GM04503 (cell line): ENCODE data around the gene TMTC1.
"Not testable (repeated sequence)": the region's sequence is repeated elsewhere in the genome, so short reads cannot be mapped to it uniquely, and the experiment has no call there.

Experiments
- DNase-seq: peaks from one replicate; pipeline ENCODE4 v3.0.0-alpha.2; 2012; ENCODE audit warnings: low read depth

The TMTC1 gene

GRCh38 chr12:29572938-29573337 is 210.8 kb downstream of the TMTC1 start:
- DNase-seq: no peak

DNA sequence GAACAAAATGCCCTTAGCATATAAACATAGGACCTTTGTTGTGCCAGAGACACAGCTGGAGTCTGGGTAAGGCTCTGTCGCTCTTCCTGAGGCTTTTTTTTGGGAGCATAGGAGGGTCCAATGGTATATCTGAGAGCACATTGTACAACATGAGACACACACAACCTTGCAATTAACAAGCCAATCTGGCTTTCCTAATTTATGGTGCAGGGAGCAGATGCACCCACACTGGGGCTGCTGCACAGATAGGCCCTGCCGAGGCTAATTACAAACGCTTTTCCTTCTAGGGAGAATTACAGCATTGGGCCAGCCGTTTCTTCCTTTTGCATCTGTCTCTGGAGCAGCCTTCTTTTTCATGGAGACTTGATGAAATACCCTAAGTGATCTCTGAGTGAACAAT is 211.3 kb downstream of the TMTC1 start:
- DNase-seq: no peak

DNA sequence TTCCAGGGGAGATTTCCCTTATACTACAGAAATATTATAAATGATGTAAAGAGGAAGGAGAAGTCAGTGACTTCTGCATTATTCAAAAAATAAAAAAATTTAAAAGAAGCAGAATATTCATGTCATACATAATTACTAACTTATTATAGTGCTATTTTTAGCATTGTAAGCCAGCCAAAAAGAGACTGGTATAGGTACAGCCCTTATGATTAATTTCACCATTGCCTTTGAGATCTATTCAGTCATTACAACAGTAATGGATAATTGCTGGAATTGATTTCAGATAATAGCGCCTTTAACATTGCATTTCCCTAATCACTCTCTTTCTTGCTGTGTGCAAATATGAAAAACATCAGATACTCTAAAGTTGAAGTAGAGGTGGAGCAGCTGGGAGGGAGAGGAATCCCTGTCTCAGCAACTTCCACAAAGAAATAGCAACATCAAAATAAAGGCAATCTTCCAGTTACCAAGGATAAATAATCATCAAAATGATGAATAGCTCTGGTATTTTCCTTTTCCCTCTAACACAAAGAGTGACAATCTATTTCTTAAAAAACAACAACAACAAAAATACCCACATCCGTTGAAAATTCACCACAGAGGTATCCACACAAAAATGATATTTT is 214.5 kb downstream of the TMTC1 start:
- no peak for DNase-seq

GRCh38 chr12:29566441-29566840 is 217.3 kb downstream of the TMTC1 start:
- DNase-seq: no peak

- no peak for DNase-seq
Measured at GRCh38 chr12:29565727-29566126, 218.0 kb downstream of the TMTC1 start.

DNA sequence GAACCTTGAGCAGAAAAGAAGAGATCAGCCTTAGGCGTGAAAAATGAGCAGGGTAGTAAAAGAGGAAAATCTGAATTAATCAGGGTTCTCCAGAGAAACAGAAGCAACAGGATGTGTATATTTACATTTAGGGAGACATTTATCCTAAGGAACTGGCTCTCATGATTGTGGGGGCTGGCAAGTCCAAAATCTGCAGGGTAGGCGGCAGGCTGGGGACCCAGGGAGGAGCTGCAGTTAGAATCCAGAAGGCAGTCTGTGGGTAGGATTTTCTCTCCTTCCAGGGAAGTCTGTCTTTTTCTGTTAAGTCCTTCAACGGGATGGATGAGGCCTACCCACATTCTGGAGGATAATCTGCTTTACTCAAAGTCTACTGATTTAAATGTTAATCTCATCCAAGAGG is 218.8 kb downstream of the TMTC1 start:
- no peak for DNase-seq

- DNase-seq: no peak
Measured at GRCh38 chr12:29563636-29564035, 220.1 kb downstream of the TMTC1 start.

- no peak for DNase-seq
Measured at GRCh38 chr12:29563071-29563470, 220.7 kb downstream of the TMTC1 start.

GRCh38 chr12:29562110-29562804 is 221.5 kb downstream of the TMTC1 start:
- no peak for DNase-seq

GRCh38 chr12:29561664-29562071 is 222.1 kb downstream of the TMTC1 start:
- no peak for DNase-seq

GRCh38 chr12:29559198-29559597 is 224.5 kb downstream of the TMTC1 start:
- DNase-seq: no peak

- DNase-seq: no peak
Measured at GRCh38 chr12:29556363-29556762, 227.4 kb downstream of the TMTC1 start.

GRCh38 chr12:29555451-29555850 is 228.3 kb downstream of the TMTC1 start:
- not testable (repeated sequence) for DNase-seq

DNA sequence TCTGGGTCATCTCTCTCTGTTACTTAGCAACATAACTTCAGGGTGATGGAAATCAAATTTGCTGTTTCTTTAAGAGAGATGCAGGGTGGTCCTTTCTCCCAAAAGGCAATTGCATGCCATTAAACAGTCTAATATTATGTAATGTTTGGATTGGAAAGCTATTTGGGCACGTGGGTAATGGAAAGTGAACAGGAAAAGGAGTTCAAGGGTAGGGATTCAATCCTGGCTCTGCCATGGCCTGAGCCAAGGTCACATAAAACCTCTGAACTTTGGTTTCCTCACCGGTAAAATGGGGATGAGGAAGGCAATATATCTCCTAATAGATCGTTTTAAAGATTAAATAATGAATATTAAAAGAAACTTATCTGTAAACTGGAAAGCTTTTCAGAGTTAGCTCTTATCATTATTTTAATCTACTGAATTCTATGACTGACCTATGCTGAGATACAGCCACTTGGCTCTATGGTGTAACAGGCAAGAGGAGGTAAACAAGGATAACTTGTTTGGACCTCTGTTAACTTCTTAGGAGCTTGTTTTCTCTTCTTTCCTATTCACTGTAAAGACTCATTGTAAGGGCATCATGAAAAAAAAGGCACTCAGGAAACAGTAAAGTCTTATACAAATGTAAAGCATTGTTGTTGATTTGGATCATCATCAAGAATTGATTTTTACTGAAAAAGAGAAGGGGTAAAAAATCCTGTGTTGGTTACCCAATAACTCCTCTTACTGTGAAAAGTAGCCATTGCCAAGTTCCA is 230.6 kb downstream of the TMTC1 start:
- DNase-seq: no peak

DNA sequence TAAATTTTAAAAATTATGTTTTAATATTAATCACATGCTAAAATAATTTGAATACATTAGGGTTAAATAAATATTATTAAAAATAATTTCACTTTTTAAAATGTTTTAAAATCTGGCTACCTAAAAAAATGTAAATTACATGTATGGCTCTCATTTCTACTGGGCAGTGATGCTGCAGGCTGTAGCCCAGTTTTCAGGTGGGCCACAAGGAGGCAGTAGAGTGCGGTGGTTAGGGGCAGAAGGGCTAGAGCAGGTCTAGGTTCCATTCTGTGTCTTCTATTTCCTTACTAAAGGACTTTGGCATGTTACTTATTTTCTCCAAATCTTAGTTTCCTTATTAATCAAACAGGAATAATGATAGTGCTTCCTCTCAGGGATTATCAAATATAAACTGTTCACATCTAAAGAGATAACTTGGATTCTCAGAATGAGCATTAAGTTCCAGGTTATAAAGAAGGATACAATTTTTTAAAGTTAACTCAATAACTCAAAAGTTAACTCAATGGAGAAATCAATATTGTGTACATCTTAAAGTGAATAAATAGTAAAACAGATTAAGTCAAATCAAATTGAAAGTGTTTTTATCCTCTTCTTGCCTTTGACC is 231.3 kb downstream of the TMTC1 start:
- no peak for DNase-seq

DNA sequence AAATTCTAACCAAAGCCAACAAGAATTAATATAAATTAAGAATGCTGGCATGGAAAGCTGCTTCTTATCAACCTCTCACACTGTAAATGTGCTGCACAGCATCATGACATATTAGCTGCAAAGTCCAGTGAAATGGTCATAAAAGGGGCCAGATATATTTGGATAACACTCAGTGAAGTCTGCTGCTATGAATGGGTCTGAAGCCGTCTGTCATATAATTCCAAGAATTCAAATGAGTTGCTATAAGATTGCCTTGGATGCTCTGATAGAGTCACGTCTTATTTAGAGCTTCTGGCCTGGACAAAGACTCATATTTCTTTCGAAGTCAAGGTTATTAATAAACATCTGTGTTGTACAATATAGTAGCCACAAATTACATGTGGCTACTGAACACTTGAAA is 231.9 kb downstream of the TMTC1 start:
- DNase-seq: no peak

- no peak for DNase-seq
Measured at GRCh38 chr12:29547864-29548263, 235.9 kb downstream of the TMTC1 start.

- DNase-seq: peak; percentile 44
Measured at GRCh38 chr12:29547151-29547632, 236.6 kb downstream of the TMTC1 start.

GRCh38 chr12:29546000-29546399 is 237.7 kb downstream of the TMTC1 start:
- DNase-seq: no peak

DNA sequence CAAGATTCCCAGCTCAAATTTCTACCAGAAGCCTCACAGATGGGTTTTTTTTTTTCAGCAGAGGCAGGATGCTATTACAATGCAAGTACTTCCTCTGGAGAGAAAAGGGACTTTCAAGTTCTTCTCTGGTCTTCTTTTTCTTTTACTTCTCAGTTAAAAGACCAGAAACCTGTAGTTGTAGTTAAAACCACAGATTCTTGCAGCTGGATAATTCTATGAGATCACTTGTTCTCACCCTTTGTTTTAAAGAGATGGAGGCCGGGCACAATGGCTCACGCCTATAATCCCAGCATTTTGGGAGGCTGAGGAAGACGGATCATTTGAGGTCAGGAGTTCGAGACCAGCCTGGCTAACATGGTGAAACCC is 238.7 kb downstream of the TMTC1 start:
- DNase-seq: no peak

- no peak for DNase-seq
Measured at GRCh38 chr12:29544428-29545101, 239.2 kb downstream of the TMTC1 start.

GRCh38 chr12:29543036-29543435 is 240.7 kb downstream of the TMTC1 start:
- no peak for DNase-seq
